Body of pancreas (tissue), 4 donors: ENCODE results near the gene RAD9B. TPM values are rescaled to one million over a fixed set of nuclear protein-coding genes. Genes with fewer than 3 reads are reported as not detected.

Experiments
- ATAC-seq: fragments of 150-250 bp; one replicate; pipeline ENCODE4 v1.9.1; 2016
- DNase-seq, 4 donors: peaks; one replicate each; pipeline ENCODE4 v3.0.0-alpha.2; 2019
- H3K27ac ChIP-seq, 4 donors: fragments of 200-600 bp; sonication (generic); 1 replicate in 3 of 4; 2 replicates in 1 of 4; pipeline versions ENCODE4 v1.5.1 to v1.6.1; 2016 to 2019; ENCODE audit warnings: mild to moderate bottlenecking in 1 of 4, mixed read lengths in 1 of 4, moderate library complexity in 1 of 4
- H3K27me3 ChIP-seq, 2 donors: fragments of 200-600 bp; sonication (generic); one replicate each; pipeline ENCODE4 v1.6.0; 2016; ENCODE audit warnings: mild to moderate bottlenecking in 1 of 2
- H3K36me3 ChIP-seq, 2 donors: fragments of 200-600 bp; sonication (generic); replicated peaks in 1 of 2; 2 replicates each; pipeline ENCODE4 v1.5.1; 2016; ENCODE audit warnings: low read depth in 2 of 2; ENCODE audit not compliant: insufficient read depth in 1 of 2
- H3K4me1 ChIP-seq: fragments of 200-600 bp; sonication (generic); one replicate; pipeline ENCODE4 v1.6.0; 2016
- H3K4me3 ChIP-seq, 2 donors: fragments of 200-600 bp; sonication (generic); 1 replicate in 1 of 2; 2 replicates in 1 of 2; pipeline ENCODE4 v1.5.1; 2016 to 2019
- H3K9me3 ChIP-seq, 3 donors: fragments of 200-600 bp; sonication (generic); 1 replicate in 2 of 3; 2 replicates in 1 of 3; pipeline ENCODE4 v1.5.1; 2016
- CTCF ChIP-seq, 7 experiments: fragments of 450-650 bp in 4 of 7; fragments of 200-600 bp in 3 of 7; sonication (generic) in 3 of 7; IDR thresholded peaks; one replicate each; pipeline ENCODE4 v1.5.1; 2016 to 2019; ENCODE audit warnings: antibody characterized with exemption in 7 of 7
- POLR2A ChIP-seq, 3 donors: fragments of 450-650 bp; IDR thresholded peaks; one replicate each; pipeline ENCODE4 v1.6.1; 2016; ENCODE audit warnings: antibody characterized with exemption in 3 of 3, mild to moderate bottlenecking in 2 of 3
- WGBS, 2 donors: methylation state at CpG; one replicate each; pipeline ENCODE4 v1.1.5; 2017; 5-methylcytosine and 5-hydroxymethylcytosine counted together
- intact Hi-C: fragments of 100-400 bp; cut with DNase I; formaldehyde crosslinking; loops from one replicate; pipeline ENCODE4 v1.15.1; 2023
- total RNA-seq, 2 donors: library from RNA; depleted of rRNA; stranded (reverse); fragments of >200 nt; gene quantifications; one replicate each; pipeline ENCODE4 v1.1.0, GENCODE V29; 2016

The RAD9B gene
- total RNA-seq, 2 donors from 2014 or later, result 2.3 TPM; not detected in 1

DNA sequence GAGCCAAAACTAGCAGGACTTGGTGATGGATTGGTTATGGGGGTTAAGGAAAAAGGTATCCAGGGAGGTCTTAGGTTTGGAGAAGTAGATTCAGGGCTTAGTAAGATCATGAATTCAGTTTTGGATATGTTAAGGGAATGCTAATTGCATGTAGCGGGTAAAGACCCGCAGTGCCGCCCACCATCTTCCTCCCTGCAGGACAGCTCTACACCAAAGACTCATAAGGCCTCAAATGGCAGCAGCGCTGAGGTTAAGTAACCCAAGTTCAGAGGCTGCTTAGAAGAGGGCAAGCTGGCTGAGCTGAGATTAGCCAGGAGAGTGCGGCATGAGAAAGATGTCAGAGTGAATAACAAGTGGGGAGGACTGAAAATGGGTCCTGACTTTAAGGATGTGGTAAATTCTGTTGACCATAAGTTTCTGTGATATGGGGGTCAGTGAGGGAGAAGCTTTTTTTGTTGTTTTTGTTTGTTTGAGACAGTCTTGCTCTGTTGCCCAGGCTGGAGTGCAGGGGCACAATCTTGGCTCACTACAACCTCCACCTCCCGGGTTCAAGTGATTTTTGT is 26.2 kb downstream of the RAD9B start:
- H3K9me3 ChIP-seq, result no peaks in the 10 kb centered on the region
- intact Hi-C loops, result no loop called here
- no peak for ATAC-seq
- no peak for DNase-seq
- H3K4me1 ChIP-seq, result peaks cover 7% of the 10 kb centered on the region
- no peak overlapping the region for H3K27ac ChIP-seq
- TF ChIP-seq POLR2A (IDR thresholded peaks at IDR 0.05), result no peak
- TF ChIP-seq CTCF (IDR thresholded peaks at IDR 0.05), result no peak
- no peaks in the 10 kb centered on the region for H3K27me3 ChIP-seq
- H3K36me3 ChIP-seq, result no peaks in the 10 kb centered on the region
- no peak overlapping the region for H3K4me3 ChIP-seq
- 91 to 97% methylated on average over 6 of the region's 6 CpGs for WGBS, 2 donors

- no peaks in the 10 kb centered on the region for H3K27me3 ChIP-seq
- DNase-seq, result no peak
- 73 to 100% methylated on average over 2 of the region's 2 CpGs for whole genome bisulfite sequencing, 2 donors
Measured at GRCh38 chr12:110530511-110530910, 28.4 kb downstream of the RAD9B start.

DNA sequence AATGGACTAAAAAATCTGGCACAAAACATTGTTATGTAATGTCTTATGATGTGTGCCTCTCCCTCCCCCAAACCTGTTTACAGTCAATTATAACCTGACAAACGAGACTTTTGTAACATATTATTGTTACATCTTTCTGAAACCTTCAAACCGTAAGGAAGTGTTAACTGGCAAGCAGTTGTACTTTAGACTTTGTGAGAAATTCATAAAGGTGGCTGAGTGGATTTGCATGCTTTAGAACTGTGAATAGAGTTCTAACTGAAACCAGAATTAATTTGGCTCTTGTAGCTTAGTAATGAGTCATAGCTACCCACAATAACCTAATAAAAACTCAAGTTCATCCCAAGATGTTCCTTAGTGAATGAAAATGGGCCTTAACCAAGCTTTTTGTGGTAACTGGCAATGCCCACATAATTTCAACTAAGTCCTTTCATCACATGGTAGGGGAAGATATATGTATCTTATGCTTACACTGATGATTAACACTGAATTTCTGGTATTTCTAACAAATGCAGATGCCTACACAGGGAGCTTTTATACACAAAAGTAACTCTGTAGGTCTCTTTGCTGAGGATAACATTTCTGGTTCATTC is 29.7 kb downstream of the RAD9B start:
- no peak for ATAC-seq
- Histone ChIP-seq H3K36me3 (peaks cover 0 to 2% of the 10 kb centered on the region in 2 donors), H3K27ac (no peak overlapping the region), H3K9me3 (no peaks in the 10 kb centered on the region), H3K4me1 (peaks cover 12% of the 10 kb centered on the region), H3K4me3 (no peak overlapping the region), H3K27me3 (no peaks in the 10 kb centered on the region)
- TF ChIP-seq CTCF (IDR thresholded peaks at IDR 0.05) (no peak), POLR2A (IDR thresholded peaks at IDR 0.05) (no peak)
- intact Hi-C loops, result no loop called here
- no peak for DNase-seq
- 32 to 41% methylated on average over 2 of the region's 2 CpGs for WGBS, 2 donors

More at GRCh38 chr12:110530511-110530910, 28.4 kb downstream of the RAD9B start:
- intact Hi-C loops, result no loop called here
- H3K36me3 ChIP-seq, result no peaks in the 10 kb centered on the region
- no peaks in the 10 kb centered on the region for H3K9me3 ChIP-seq
- no peak for TF ChIP-seq POLR2A (IDR thresholded peaks at IDR 0.05)
- TF ChIP-seq CTCF (IDR thresholded peaks at IDR 0.05), result no peak
- no peak for ATAC-seq
- H3K4me1 ChIP-seq, result peaks cover 12% of the 10 kb centered on the region
- no peak overlapping the region for H3K27ac ChIP-seq
- H3K4me3 ChIP-seq, result no peak overlapping the region

DNA sequence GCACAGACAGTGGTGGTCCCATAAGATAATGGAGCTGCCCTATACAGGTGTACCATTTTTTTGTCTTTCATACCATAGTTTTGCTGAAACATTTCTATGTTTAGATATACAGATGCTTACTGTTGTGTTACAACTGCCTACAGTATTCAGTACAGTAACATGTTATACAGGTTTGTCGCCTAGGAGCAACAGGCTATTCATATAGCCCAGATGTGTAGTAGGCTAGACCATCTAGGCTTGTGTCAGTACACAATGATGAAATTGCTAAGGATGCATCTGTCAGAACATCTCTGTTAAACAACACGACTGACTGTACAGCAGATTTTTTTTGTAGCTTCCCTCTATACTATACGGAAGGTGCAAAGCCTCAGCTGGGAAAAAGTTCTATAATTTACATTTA is 30.5 kb downstream of the RAD9B start:
- ATAC-seq, result no peak
- H3K9me3 ChIP-seq, result no peaks in the 10 kb centered on the region
- peaks cover 18% of the 10 kb centered on the region for H3K4me1 ChIP-seq
- peaks cover 0 to 2% of the 10 kb centered on the region in 2 donors for H3K36me3 ChIP-seq
- no peak for DNase-seq
- TF ChIP-seq CTCF (IDR thresholded peaks at IDR 0.05), result no peak
- TF ChIP-seq POLR2A (IDR thresholded peaks at IDR 0.05), result no peak
- intact Hi-C loops, result no loop called here
- H3K4me3 ChIP-seq, result no peak overlapping the region
- no peak overlapping the region for H3K27ac ChIP-seq
- no peaks in the 10 kb centered on the region for H3K27me3 ChIP-seq
- 80 to 82% methylated on average over 3 of the region's 3 CpGs for WGBS, 2 donors

- Histone ChIP-seq H3K4me3 (no peak overlapping the region), H3K27ac (no peak overlapping the region), H3K4me1 (peaks cover 28% of the 10 kb centered on the region), H3K36me3 (peaks cover 0 to 2% of the 10 kb centered on the region in 2 donors), H3K27me3 (no peaks in the 10 kb centered on the region), H3K9me3 (no peaks in the 10 kb centered on the region)
- no peak for DNase-seq
- no peak for ATAC-seq
- TF ChIP-seq CTCF (IDR thresholded peaks at IDR 0.05), result no peak
- TF ChIP-seq POLR2A (IDR thresholded peaks at IDR 0.05), result no peak
- 29 to 30% methylated on average over 6 of the region's 6 CpGs for WGBS, 2 donors
- intact Hi-C loops, result no loop called here
Measured at GRCh38 chr12:110533607-110534006, 31.5 kb downstream of the RAD9B start.
